Left cardiac atrium (tissue), 4 donors: ENCODE results near the gene NHLRC3. TPM values are rescaled to one million over a fixed set of nuclear protein-coding genes. Genes with fewer than 3 reads are reported as not detected.
"Not testable (repeated sequence)": the region's sequence is repeated elsewhere in the genome, so short reads cannot be mapped to it uniquely, and the experiment has no call there.

Experiments used
- ATAC-seq, 2 donors: fragments of 200-7000 bp; cut with Tn5 transposase; one replicate each; pipeline ENCODE4 v1.9.1; 2020; ENCODE audit warnings: mild to moderate bottlenecking in 2 of 2, moderate library complexity in 2 of 2
- DNase-seq: peaks from one replicate; pipeline ENCODE4 v3.0.0-alpha.2; 2020
- intact Hi-C, 2 donors: fragments of 100-400 bp; cut with DNase I; formaldehyde crosslinking; loops; one replicate each; pipeline versions ENCODE4 v1.14.1 to v1.15.1; 2022 to 2023
- total RNA-seq, 2 donors: library from RNA; stranded (reverse); fragmentation: NEBNext Ultra II Directional; extraction: Animal tissue kit (Norgen Biotek cat#: 25700); gene quantifications; one replicate each; pipeline ENCODE4 v1.2.1, GENCODE V29; 2021
- donor health status: DM: no; HTN: yes; CAD: no.
- donor health status: DM: no; HTN: yes; CAD: no; lungs with severe emphysema.
- donor health status: DM: yes; HTN: yes; CAD: no.
- donor health status: Dilated cardiomyopathy.

The NHLRC3 gene
- total RNA-seq, 2 donors from 2014 or later, result 12.2 to 16.1 TPM

DNA sequence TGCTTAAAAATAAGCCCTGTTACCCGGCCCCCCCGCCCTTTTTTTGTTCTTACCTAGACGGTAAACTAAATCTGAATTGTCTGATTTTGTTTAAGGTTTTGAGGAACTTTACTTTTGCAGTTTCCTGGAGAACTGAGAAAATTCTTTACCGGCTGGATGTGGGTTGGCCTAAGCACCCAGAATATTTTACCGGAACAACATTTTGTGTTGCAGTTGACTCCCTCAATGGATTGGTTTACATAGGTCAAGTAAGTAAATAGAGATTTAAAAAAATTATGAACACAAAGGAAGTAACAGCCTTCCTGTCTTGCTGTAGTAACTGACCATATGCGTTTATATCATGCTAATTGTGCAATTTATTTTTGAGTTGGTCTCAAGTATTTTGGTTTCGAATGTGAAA lies 785 bp downstream of the NHLRC3 start:
- no peak for ATAC-seq
- intact Hi-C loops, result no loop called here

DNA sequence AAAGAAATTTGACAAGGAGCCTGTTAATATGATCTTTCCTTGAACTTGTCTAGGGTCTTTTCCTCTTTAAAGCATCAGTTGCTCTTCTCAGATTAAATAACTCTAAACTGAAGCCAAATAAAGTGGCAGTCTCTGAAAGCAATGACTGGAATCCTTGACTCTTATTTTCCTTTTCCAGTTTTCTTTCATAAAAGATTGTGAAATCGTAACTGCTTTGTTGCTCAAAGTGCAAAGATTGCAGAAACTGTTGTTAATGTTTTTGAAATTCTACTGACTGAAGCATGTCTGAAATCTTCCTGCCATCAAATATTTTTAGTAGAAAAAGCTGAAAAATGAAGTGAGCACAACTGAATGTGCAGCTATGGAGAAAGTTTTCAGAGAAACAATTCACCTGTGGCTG lies 1.9 kb downstream of the NHLRC3 start:
- no peak for DNase-seq
- intact Hi-C loops, result no loop called here
- ATAC-seq, result no peak

More for the DNA sequence above, 785 bp downstream of the NHLRC3 start:
- DNase-seq, result no peak

DNA sequence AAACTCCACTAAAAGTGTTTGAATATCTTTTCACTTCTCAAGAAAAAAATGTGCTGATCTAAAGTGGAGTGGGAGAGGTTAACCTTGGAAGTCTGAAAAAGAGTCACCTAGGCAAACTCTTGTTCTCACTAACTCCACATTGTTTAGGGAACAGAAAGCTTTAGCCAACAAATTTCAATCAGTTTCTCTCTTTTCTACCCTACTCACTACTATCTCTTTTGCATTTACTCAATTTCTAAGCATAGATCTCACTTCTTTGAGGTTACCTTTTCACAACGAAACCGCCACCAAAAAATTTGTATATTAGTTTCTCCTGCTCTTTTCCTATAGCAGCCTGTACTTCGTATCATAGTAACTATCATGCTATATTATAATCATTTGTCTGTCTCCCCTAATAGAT lies 6.3 kb downstream of the NHLRC3 start:
- intact Hi-C loops, result no loop called here
- no peak for ATAC-seq
- DNase-seq, result no peak

DNA sequence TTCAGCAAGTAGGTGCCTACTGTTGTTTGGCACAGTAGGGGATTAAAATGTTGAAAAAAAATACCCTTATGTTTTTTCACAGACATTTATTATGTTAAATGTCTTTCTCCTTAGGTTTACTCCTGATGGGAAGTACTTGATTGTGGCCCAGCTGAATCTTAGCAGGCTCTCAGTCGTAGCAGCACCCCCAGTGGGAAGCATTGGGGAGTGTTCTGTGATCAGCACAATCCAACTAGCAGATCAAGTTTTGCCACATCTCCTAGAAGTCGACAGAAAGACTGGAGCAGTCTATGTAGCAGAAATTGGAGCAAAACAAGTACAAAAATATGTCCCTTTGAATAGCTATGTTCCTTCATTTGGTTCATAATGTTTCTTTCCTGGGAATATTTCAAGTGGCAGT lies 9.3 kb downstream of the NHLRC3 start:
- no peak for DNase-seq
- intact Hi-C loops, result no loop called here
- no peak for ATAC-seq

DNA sequence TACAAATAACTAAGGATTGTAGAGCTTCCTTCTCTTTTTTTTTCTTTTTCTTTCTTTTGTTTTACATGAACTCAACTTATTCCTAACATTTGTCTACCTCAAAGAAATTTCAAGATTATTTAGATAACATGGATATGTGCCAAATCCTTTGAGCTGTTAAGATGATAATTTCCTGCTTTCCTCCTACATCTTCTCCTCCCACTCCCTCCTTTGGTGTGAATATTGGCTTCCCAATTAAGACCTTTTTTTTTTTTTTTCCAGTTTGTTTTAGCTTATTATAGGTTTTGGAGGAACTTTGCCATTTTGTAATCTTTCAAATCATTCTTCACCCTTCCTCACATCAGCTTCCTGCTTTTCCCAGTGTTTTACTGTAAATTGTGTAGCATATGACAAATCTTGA lies 10.6 kb downstream of the NHLRC3 start:
- DNase-seq (no peak), ATAC-seq (no peak)

DNA sequence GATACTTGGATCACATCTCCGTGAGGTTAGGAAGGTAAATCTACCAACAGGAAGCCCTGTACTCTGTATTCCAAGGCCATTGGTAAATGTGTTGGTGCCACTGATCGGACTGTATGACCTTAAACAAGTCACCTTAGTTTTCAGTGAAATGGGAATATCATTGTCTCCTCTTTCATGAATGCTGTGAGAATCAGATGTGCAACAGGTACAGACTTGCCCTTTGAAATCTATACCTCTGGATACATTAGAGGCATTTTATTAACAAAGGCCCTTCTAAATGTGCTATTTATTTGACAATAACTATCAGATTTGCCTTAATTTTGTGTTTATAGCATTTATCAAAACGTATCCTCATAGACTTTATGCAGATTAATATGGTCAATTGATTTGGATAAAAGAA lies 11.0 kb downstream of the NHLRC3 start:
- DNase-seq, result no peak
- intact Hi-C loops, result no loop called here
- ATAC-seq, result no peak

More for the DNA sequence above, 10.6 kb downstream of the NHLRC3 start:
- intact Hi-C loops, result no loop called here

DNA sequence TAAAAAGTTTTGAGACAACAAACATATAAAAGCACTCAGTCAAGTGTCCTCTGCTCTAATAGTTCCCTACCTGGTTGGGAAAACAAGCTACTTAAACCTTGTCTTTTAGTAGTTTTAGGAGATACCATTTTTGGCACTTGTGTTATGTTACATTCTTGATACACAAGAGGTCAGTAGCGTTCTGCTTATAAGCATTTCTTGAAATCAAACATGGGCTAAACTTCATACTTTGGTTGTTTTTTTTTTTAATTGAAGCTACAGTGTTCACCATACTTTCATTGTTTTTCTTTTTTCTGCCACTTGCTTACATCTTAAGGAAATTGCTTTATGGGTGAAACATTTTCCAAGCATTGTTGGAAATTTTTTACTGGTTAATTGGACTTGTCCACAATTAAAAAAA lies 12.9 kb downstream of the NHLRC3 start:
- no peak for ATAC-seq

DNA sequence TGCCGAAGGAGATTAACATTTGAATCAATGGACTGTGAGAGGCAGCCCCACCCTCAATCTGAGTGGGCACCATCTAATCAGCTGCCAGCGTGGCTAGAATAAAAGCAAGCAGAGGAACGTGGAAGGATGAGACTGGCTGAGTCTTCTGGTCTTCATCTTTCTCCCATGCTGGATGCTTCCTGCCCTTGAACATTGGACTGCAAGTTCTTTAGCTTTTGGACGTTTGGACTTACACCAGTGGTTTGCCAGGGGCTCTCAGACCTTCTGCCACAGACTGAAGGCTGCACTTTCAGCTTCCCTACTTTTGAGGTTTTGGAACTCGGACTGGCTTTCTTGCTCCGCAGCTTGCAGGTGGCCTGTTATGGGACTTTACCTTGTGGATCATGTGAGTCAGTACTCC lies 14.7 kb downstream of the NHLRC3 start:
- intact Hi-C loops, result loop anchor here in 1 of 2 donors (5.0 to 10.0 kb wide), 3 partner anchors 212 to 624 kb away; partner anchors contain the start of gene LHFPL6
- DNase-seq (no peak), ATAC-seq (no peak)

More for the DNA sequence above, 12.9 kb downstream of the NHLRC3 start:
- intact Hi-C loops, result loop anchor here in 1 of 2 donors (2.0 to 10.0 kb wide), 4 partner anchors 214 to 626 kb away; partner anchors contain the start of gene LHFPL6
- no peak for DNase-seq

DNA sequence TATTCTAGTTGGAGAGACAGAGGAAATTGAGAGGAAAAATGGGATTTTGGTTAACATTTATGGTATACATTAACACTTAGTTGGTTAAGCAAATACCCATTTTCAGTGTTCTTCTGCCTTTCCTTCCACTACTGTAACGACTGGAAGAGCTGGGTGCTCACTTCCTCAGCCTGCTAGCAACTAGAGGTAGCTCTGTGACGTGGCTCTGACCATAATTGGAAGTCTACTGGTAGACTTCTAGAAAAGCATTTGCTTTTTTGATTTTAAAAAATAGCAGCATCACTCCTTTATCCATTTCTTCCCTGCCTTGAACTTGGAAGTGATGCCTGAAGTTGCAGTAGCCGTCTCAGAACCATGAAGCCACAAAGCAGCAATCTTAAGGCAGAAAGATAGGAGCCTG lies 15.9 kb downstream of the NHLRC3 start:
- intact Hi-C loops, result loop anchor here in 1 of 2 donors (5.0 to 10.0 kb wide), 3 partner anchors 211 to 623 kb away; partner anchors contain the start of gene LHFPL6
- ATAC-seq (no peak), DNase-seq (no peak)

DNA sequence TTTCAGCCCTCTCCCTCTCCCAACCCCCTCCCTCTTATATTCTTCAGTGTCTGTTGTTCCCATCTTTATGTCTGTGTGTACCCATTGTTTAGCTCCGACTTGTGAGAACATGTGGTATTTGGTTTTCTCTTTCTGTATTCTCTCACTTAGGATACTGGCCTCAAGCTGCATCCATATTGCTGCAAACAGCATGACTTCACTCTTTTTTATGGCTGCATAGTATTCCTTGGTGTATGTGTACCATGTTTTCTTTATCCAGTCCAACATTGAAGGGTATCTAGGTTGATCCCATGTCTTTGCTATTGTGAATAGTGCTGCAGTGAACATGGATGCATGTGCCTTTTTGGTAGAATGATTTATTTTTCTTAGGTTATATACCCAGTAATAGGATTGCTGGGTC lies 17.8 kb downstream of the NHLRC3 start:
- no peak for DNase-seq
- no peak for ATAC-seq
- intact Hi-C loops, result loop anchor here in 1 of 2 donors (10.0 kb wide), 1 partner anchor 209 kb away; no protein-coding TSS in a partner anchor

DNA sequence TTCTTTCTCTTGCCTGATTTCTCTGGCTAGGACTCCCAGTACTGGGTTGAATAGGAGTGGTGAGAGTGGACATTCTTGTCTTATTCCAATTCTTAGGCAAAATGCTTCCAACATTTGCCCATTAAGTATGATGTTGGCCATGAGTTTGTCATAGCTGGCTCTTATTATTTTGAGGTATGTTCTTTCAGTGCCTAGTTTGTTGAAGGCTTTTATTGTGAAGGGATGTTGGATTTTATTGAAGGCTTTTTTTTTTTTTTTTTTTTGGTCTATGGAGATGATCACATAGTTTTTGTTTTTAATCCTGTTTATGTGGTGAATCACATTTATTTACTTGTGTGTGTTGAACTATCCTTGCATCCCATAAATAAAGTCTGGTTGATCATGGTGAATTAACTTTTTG lies 19.8 kb downstream of the NHLRC3 start:
- intact Hi-C loops, result loop anchor here in 1 of 2 donors (10.0 kb wide), 1 partner anchor 207 kb away; no protein-coding TSS in a partner anchor

DNA sequence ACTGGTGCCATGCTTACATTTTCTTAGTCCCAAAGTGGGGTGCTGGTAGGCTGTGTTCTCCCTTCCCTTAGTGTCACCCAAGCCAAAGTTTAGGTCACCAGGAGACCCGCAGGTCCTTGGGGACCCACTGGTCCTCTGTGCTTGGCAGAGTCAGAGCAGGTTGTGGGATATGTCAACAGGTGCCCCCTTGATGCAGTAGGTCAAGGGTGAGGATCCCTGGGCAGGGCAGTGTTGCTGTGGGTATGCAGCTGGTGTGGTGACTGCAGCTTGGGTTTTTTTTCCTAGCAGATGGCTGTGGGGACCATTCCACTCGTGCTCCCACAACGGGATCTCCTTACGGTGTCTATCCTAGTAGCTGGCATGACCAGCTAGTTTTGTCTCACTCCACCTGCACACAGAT lies 23.7 kb downstream of the NHLRC3 start:
- no peak for ATAC-seq
- intact Hi-C loops, result no loop called here

More for the DNA sequence above, 19.8 kb downstream of the NHLRC3 start:
- ATAC-seq, result no peak
- DNase-seq, result no peak

DNA sequence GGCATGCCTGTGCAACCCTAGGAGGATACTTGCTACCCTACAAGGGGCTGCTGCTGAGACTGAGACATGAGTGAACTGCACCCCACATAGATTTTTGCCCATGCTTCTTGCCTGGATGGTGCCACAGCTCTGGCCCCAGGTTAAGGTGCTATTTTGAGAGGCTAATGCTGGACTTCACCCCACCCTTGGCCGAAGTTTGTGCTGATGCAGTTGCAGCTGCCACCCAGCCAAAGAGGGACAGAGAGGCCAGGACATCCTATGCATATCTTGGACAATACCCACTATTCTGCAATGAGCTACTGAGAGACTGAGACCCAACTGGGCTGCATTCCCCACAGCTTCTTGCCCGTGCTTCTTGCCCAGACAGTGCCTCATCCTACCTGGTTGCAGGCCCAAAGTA lies 34.6 kb downstream of the NHLRC3 start:
- DNase-seq (no peak), ATAC-seq (no peak)
- intact Hi-C loops, result no loop called here

More for the DNA sequence above, 23.7 kb downstream of the NHLRC3 start:
- no peak for DNase-seq

DNA sequence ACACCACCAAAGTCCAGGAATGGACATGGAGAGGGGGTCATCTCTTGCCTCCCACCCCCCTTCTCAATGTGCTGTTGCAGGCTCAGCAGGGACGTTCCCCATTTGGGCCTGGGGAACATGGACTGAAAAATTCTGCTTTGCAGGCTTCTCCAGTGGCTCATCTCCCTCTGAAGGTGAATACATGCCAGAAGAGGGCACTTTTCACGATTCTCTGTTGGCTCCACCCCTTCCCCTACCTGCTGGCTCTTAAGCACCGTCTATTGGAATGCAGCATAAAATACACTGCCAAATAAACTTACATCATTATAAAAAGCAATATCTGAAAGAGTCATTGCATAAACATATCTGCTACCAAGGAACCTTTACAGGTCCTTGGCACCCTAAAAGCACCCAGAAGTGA lies 35.7 kb downstream of the NHLRC3 start:
- no peak for DNase-seq
- intact Hi-C loops, result no loop called here
- no peak for ATAC-seq

DNA sequence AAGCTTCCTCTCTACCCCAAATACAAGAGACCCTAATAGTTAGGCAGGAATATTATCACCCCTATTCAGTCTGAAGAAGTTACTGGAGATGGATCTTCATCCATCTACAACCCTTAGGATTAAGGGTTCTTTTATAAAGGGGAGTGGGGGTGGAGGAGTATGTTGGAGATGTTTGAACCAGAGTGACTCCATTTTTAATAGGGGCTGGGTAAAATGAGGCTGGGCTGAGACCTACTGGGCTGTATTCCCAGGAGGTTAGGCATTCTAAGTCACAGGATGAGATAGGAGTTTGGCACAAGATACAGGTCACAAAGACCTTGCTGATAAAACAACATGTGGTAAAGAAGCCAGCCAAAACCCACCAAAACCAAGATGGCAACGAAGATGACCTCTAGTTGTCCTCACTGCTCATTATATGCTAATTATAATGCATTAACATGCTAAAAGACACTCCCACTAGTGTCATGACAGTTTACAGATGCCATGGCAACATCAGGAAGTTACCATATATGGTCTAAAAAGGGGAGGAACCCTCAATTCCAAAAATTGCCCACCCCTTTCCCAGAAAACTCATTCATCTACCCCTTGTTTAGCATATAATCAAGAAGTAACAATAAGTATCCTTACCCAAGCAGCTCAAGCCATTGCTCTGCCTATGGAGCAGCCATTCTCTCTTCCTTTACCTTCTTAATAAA lies 48.1 kb downstream of the NHLRC3 start:
- DNase-seq, intact Hi-C loops, ATAC-seq: not testable (repeated sequence)

DNA sequence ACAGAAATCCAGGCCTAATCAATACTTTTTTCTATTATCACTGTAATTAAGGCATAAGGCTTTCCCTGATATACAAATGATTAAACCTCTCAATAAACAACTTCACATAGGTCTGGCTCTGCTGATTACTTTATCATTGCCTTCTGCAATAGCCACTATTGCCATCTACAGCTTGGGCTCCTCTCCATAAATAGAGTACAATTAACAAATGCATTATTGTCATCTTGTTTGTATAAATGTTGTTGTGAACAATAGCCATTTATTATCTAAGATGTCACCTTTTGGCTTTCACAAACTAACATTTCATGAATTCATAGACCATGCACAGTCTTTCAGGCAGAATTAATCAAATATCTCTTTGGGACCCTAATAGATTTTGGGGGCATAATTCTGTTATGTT lies 53.3 kb downstream of the NHLRC3 start:
- intact Hi-C loops, result no loop called here
- no peak for ATAC-seq
- DNase-seq, result no peak

DNA sequence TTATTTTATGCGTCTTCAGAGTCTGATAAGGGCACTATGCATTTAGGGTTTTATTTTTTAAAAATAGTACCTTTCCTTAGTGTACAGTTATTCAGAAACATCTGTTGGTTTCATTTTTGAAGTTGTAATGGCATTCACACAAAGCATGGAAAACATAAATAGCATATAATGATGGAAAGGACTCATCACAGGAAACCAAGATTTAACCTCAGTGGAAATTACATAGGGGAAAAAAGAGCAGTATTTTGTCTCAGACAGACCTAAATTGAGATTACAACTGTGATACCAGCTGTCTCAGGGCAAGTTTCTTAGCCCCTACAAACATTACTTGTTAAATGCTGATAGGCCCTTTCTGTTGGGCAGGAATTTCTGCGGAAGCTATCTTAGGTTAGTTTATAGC lies 57.2 kb downstream of the NHLRC3 start:
- DNase-seq, result no peak

DNA sequence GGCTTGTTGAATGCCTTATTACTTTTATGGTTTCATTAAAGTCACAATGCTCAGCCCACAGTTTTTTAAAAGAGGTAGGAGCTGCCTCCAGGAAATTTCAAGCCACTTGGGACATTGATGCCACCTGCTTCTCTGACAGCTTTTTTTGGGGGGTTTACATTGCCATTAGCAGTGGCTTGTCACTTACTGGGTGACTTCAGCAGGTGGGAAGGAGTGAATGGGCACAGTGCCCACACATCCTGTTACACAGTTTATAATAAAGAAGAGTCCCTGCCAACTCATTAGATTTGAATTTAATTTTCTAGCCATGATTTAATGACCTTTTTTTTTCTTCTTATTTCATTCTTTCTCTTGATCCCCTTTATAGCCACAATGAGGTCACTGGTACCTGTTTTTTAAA lies 61.0 kb downstream of the NHLRC3 start:
- ATAC-seq, result no peak
- intact Hi-C loops, result no loop called here

More for the DNA sequence above, 57.2 kb downstream of the NHLRC3 start:
- intact Hi-C loops, result no loop called here
- ATAC-seq, result no peak

More for the DNA sequence above, 61.0 kb downstream of the NHLRC3 start:
- DNase-seq, result no peak
